ENCODE data around the gene ITGB6.

The ITGB6 gene

GRCh38 chr2:160109243-160109642 lies 90.8 kb downstream of the ITGB6 start:
- TF ChIP-seq CTCF (IDR thresholded peaks at IDR 0.05; ENCODE audit: insufficient read depth, missing control alignments): no peak
- FAIRE-seq: no peak
- no peak for DNase-seq (ENCODE audit: insufficient read length, low spot score)

DNA sequence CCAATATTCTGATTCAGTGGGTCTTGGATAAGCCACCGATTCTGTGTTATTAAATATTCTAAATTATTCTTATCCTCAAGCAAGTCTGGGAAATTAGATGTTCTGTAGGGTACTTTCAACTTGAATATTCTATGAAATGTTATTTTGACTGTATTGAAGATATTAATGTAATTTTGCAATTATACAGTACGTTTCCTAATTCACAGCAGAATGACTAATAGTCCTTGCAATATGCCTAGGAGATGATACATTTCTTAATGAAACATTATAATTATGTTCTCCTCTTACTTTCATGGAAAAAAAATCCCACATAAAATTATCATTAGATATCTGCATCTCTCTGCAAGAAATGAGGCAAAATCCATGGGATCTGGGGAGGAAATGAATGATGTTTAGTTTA lies 91.4 kb downstream of the ITGB6 start:
- DNase-seq (ENCODE audit: insufficient read length, low spot score) (no peak), FAIRE-seq (no peak)
- no peak for TF ChIP-seq CTCF (IDR thresholded peaks at IDR 0.05; ENCODE audit: insufficient read depth, missing control alignments)

GRCh38 chr2:160105366-160105765 lies 94.7 kb downstream of the ITGB6 start:
- TF ChIP-seq CTCF (IDR thresholded peaks at IDR 0.05; ENCODE audit: insufficient read depth, missing control alignments): no peak
- no peak for DNase-seq (ENCODE audit: insufficient read length, low spot score)
- FAIRE-seq: no peak

GRCh38 chr2:160104115-160104514 lies 96.0 kb downstream of the ITGB6 start:
- no peak for TF ChIP-seq CTCF (IDR thresholded peaks at IDR 0.05; ENCODE audit: insufficient read depth, missing control alignments)
- FAIRE-seq: no peak
- no peak for DNase-seq (ENCODE audit: insufficient read length, low spot score)

GRCh38 chr2:160097326-160097725 lies 102.7 kb downstream of the ITGB6 start:
- no peak for TF ChIP-seq CTCF (IDR thresholded peaks at IDR 0.05; ENCODE audit: insufficient read depth, missing control alignments)
- FAIRE-seq (no peak), DNase-seq (ENCODE audit: insufficient read length, low spot score) (no peak)

- FAIRE-seq (no peak), DNase-seq (ENCODE audit: insufficient read length, low spot score) (no peak)
- TF ChIP-seq CTCF (IDR thresholded peaks at IDR 0.05; ENCODE audit: insufficient read depth, missing control alignments): no peak
Measured at GRCh38 chr2:160096409-160096808, 103.7 kb downstream of the ITGB6 start.

GRCh38 chr2:160092445-160092844 lies 107.6 kb downstream of the ITGB6 start:
- DNase-seq (ENCODE audit: insufficient read length, low spot score) (no peak), FAIRE-seq (no peak)
- no peak for TF ChIP-seq CTCF (IDR thresholded peaks at IDR 0.05; ENCODE audit: insufficient read depth, missing control alignments)
